Measurements from ENCODE around the gene LHFPL3. TPM values are rescaled to one million over a fixed set of nuclear protein-coding genes. Genes with fewer than 3 reads are reported as not detected.

LHFPL3 gene
- total and polyA plus RNA-seq, 2 of the 13 experiments (the other 11 are each of a cell fraction or from before 2014, with no cell fraction given) = not detected

DNA sequence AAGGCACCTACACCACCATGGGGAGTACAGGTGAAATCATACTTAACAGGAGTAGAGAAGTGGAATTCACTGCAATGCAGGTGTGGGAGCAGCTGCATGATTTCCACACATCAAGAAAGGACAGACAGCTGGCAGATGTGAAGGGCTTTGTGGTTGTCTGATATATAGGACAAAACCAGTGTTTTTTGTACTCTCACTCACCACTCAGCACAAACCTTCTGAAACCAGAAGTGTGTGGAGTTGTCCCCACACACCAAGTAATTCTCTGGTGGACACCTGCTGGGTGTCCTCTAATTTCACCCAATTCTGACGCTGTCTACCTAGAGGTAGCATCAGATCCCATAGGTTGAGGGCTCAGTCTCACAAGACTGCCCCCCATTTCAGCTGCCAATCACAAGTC, 357.9 kb downstream of the LHFPL3 start:
- H3K36me3 ChIP-seq (replicated peaks in 1 of 2; ENCODE audit: control insufficient read depth in 1 of 2, insufficient read depth in 2 of 2, low read length in 2 of 2) = no peaks in the 10 kb centered on the region
- H3K27me3 ChIP-seq (ENCODE audit: control insufficient read depth in 1 of 2, insufficient read depth in 2 of 2, low read length in 2 of 2) = peaks cover 0 to 7% of the 10 kb centered on the region in 2 experiments; a peak in 1 of 5 replicates
- no peak overlapping the region for H3K4me3 ChIP-seq (replicated peaks in 1 of 3; ENCODE audit: insufficient read depth in 1 of 3, low read depth in 2 of 3, low read length in 3 of 3)
- FAIRE-seq = no peak
- no peak overlapping the region for H3K9ac ChIP-seq (ENCODE audit: insufficient read depth, low read depth, low read length)
- no peak for ATAC-seq
- POLR2A ChIA-PET = no interaction called here
- H3K27ac ChIP-seq (ENCODE audit: extremely low read length, insufficient read depth, low read length) = no peak overlapping the region
- WGBS (ENCODE audit: low lambda C conversion rate) = 13% methylated on average over 1 of the region's 1 CpG
- H3K4me1 ChIP-seq (ENCODE audit: insufficient read depth, low read length) = no peaks in the 10 kb centered on the region
- no peak for DNase-seq (ENCODE audit: low spot score)
- TF ChIP-seq HNRNPLL (IDR thresholded peaks at IDR 0.05; ENCODE audit: low read depth, low read length, poor library complexity, severe bottlenecking) (no peak), ZNF274 (CRISPR knock-in tag; IDR thresholded peaks at IDR 0.05) (no peak), FLYWCH1 (CRISPR knock-in tag; IDR thresholded peaks at IDR 0.05) (no peak), DPF2 (CRISPR knock-in tag; IDR thresholded peaks at IDR 0.05; ENCODE audit: borderline replicate concordance, low read depth) (no peak), SRSF4 (IDR thresholded peaks at IDR 0.05; ENCODE audit: low read depth, low read length, poor library complexity, severe bottlenecking) (no peak), SMARCE1 (IDR thresholded peaks at IDR 0.05; ENCODE audit: borderline replicate concordance) (no peak), ZMAT3 (CRISPR knock-in tag; conservative IDR thresholded peaks at IDR 0.05) (no peak), SNAPC2 (CRISPR knock-in tag; IDR thresholded peaks at IDR 0.05) (no peak), ZNF772 (CRISPR knock-in tag; IDR thresholded peaks at IDR 0.05) (no peak), ZKSCAN8 (CRISPR knock-in tag; IDR thresholded peaks at IDR 0.05; ENCODE audit: borderline replicate concordance) (no peak), ZNF883 (CRISPR knock-in tag; IDR thresholded peaks at IDR 0.05; ENCODE audit: not compliant biosample characterization) (no peak), PRPF4 (IDR thresholded peaks at IDR 0.05; ENCODE audit: low read depth, low read length, poor library complexity, severe bottlenecking) (no peak)
- TF ChIP-seq, protein P1, sequence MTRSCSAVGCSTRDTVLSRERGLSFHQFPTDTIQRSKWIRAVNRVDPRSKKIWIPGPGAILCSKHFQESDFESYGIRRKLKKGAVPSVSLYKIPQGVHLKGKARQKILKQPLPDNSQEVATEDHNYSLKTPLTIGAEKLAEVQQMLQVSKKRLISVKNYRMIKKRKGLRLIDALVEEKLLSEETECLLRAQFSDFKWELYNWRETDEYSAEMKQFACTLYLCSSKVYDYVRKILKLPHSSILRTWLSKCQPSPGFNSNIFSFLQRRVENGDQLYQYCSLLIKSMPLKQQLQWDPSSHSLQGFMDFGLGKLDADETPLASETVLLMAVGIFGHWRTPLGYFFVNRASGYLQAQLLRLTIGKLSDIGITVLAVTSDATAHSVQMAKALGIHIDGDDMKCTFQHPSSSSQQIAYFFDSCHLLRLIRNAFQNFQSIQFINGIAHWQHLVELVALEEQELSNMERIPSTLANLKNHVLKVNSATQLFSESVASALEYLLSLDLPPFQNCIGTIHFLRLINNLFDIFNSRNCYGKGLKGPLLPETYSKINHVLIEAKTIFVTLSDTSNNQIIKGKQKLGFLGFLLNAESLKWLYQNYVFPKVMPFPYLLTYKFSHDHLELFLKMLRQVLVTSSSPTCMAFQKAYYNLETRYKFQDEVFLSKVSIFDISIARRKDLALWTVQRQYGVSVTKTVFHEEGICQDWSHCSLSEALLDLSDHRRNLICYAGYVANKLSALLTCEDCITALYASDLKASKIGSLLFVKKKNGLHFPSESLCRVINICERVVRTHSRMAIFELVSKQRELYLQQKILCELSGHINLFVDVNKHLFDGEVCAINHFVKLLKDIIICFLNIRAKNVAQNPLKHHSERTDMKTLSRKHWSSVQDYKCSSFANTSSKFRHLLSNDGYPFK (CRISPR knock-in tag; IDR thresholded peaks at IDR 0.05; ENCODE audit: borderline replicate concordance) = no peak
- TF ChIP-seq, protein P2, sequence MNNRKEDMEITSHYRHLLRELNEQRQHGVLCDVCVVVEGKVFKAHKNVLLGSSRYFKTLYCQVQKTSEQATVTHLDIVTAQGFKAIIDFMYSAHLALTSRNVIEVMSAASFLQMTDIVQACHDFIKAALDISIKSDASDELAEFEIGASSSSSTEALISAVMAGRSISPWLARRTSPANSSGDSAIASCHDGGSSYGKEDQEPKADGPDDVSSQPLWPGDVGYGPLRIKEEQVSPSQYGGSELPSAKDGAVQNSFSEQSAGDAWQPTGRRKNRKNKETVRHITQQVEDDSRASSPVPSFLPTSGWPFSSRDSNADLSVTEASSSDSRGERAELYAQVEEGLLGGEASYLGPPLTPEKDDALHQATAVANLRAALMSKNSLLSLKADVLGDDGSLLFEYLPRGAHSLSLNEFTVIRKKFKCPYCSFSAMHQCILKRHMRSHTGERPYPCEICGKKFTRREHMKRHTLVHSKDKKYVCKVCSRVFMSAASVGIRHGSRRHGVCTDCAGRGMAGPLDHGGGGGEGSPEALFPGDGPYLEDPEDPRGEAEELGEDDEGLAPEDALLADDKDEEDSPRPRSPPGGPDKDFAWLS (CRISPR knock-in tag; IDR thresholded peaks at IDR 0.05; ENCODE audit: borderline replicate concordance) = no peak
- TF ChIP-seq, protein P3, sequence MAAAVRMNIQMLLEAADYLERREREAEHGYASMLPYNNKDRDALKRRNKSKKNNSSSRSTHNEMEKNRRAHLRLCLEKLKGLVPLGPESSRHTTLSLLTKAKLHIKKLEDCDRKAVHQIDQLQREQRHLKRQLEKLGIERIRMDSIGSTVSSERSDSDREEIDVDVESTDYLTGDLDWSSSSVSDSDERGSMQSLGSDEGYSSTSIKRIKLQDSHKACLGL (CRISPR knock-in tag; IDR thresholded peaks at IDR 0.05) = no peak
- no TSS peak for BruUV-seq (replicated peaks)
- in situ Hi-C loops (cut with HindIII; ENCODE audit: extremely low pct_ligation_motif_present, low pct_unique_long_range_greater_than_20kb) = no loop called here
- intact Hi-C loops (cut with micrococcal nuclease; ENCODE audit: unreplicated experiment) = no loop called here
- CTCF ChIA-PET (ENCODE audit: low intra/inter-chr PET ratio, low total read pairs) = no interaction called here
- H4K20me1 ChIP-seq (ENCODE audit: insufficient read depth, low read length) = no peaks in the 10 kb centered on the region
- no peak overlapping the region for H3K4me2 ChIP-seq (ENCODE audit: low read depth, low read length)
- no peaks in the 10 kb centered on the region for H3K79me2 ChIP-seq (ENCODE audit: insufficient read depth, low read length)
- no peak overlapping the region for H2AFZ ChIP-seq (ENCODE audit: low read length)
- H3K9me3 ChIP-seq (ENCODE audit: low read length) = no peaks in the 10 kb centered on the region
